PFSK-1 (cell line): ENCODE results near the gene LCNL1.
A peak's percentile ranks its signal among the peaks of the same experiment; 100 is the strongest.

ENCODE experiments used
- FOXP2 ChIP-seq: optimal IDR thresholded peaks from 2 replicates; pipeline ENCODE3; 2011; ENCODE audit warnings: borderline replicate concordance, control low read depth, inconsistent platforms; ENCODE audit not compliant: insufficient read depth; ENCODE audit errors: extremely low read length, extremely low read depth
- POLR2AphosphoS5 ChIP-seq: IDR thresholded peaks from 2 replicates; pipeline ENCODE4 v1.6.1; 2012; ENCODE audit warnings: low read depth, mild to moderate bottlenecking, control low read depth, low read length, moderate library complexity
- REST ChIP-seq, 2 experiments: IDR thresholded peaks; 2 replicates each; pipeline versions ENCODE4 v1.6.1 to v1.8.0; 2011 to 2012; ENCODE audit warnings: low read depth in 2 of 2, low read length in 2 of 2, control low read depth in 1 of 2, inconsistent platforms in 1 of 2, mild to moderate bottlenecking in 1 of 2, moderate library complexity in 1 of 2; ENCODE audit not compliant: insufficient read depth in 1 of 2
- SIN3A ChIP-seq: IDR thresholded peaks from 2 replicates; pipeline ENCODE4 v1.6.1; 2012; ENCODE audit warnings: mild to moderate bottlenecking, low read length, moderate library complexity, borderline replicate concordance; ENCODE audit not compliant: insufficient read depth
- TAF1 ChIP-seq: IDR thresholded peaks from 2 replicates; pipeline ENCODE4 v1.6.1; 2012; ENCODE audit warnings: low read length, control low read depth, borderline replicate concordance; ENCODE audit not compliant: insufficient read depth

The LCNL1 gene

GRCh38 chr9:137020771-137021567 is 38.2 kb downstream of the LCNL1 start:
- TF ChIP-seq TAF1 = no peak
- no peak for TF ChIP-seq REST (IDR thresholded peaks at IDR 0.05; ENCODE audit: insufficient read depth in 1 of 2, low read depth in 2 of 2, low read length in 2 of 2)
- no peak for TF ChIP-seq POLR2AphosphoS5
- no peak for TF ChIP-seq SIN3A
- TF ChIP-seq FOXP2 = no peak

GRCh38 chr9:137021568-137021978 is 38.8 kb downstream of the LCNL1 start:
- TF ChIP-seq FOXP2 (no peak), SIN3A (no peak), POLR2AphosphoS5 (no peak), TAF1 (no peak), REST (IDR thresholded peaks at IDR 0.05; ENCODE audit: insufficient read depth in 1 of 2, low read depth in 2 of 2, low read length in 2 of 2) (no peak)

- TF ChIP-seq REST (IDR thresholded peaks at IDR 0.05; ENCODE audit: insufficient read depth in 1 of 2, low read depth in 2 of 2, low read length in 2 of 2) (peak in 1 of 2 experiments; percentile 38; a peak in 1 of 4 replicates), TAF1 (no peak), FOXP2 (no peak)
Observed at GRCh38 chr9:137021979-137022661, 39.3 kb downstream of the LCNL1 start.

- no peak for TF ChIP-seq REST (IDR thresholded peaks at IDR 0.05; ENCODE audit: insufficient read depth in 1 of 2, low read depth in 2 of 2, low read length in 2 of 2)
Observed at GRCh38 chr9:137022662-137023008, 39.8 kb downstream of the LCNL1 start.
